Adrenal gland (tissue), 5 donors: ENCODE results near the gene ZNF705A.

Experiments
- POLR2A ChIP-seq, 2 donors: fragments of 450-650 bp; IDR thresholded peaks; one replicate each; pipeline ENCODE4 v1.6.1; 2017; ENCODE audit warnings: antibody characterized with exemption in 2 of 2, mild to moderate bottlenecking in 2 of 2, moderate library complexity in 1 of 2
- TF ChIP-seq, protein P1 (sequence below), 6 experiments: fragments of 450-650 bp in 4 of 6; fragments of 200-600 bp in 2 of 6; sonication (generic) in 1 of 6; IDR thresholded peaks; 1 replicate in 5 of 6; 2 replicates in 1 of 6; pipeline versions ENCODE4 v1.5.1 to v1.8.0; 2016 to 2021; ENCODE audit warnings: antibody characterized with exemption in 6 of 6, mild to moderate bottlenecking in 2 of 6, moderate library complexity in 1 of 6
- donor health status: DM: no; HTN: no; CAD: no.

DNA sequence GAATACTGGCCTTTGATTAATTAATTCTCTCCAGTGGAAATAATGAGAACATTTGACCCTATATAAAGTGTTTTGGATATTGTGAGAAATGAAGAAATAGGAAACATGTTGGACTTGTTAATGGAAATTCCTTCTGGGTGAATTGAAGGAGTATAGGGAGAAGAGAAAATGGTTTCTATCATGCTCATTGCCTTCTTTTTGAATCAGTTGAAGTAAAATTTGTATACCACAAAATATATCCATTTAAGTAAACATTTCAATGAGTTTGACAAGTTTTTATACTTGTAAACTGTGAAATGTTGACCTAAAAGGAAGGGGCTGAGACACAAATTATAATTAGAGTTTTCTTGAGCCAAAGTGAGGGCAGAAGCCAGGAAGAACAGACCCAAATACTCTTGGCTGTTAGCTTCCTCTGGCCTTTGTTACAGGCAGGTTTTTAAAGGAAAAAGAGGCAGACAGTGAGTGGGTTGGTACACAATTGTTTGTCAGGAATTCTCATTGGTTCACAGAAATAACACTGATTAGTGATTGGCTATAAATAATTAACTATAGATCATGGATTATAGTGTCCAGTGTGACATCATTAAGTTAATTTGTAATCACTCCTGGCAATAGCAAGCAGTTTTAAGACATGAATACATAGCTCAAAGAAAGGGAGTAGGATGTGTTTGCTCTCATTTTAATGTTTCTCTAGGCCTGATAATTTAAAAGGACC, 826 bp downstream of the ZNF705A start:
- TF ChIP-seq, protein P1, sequence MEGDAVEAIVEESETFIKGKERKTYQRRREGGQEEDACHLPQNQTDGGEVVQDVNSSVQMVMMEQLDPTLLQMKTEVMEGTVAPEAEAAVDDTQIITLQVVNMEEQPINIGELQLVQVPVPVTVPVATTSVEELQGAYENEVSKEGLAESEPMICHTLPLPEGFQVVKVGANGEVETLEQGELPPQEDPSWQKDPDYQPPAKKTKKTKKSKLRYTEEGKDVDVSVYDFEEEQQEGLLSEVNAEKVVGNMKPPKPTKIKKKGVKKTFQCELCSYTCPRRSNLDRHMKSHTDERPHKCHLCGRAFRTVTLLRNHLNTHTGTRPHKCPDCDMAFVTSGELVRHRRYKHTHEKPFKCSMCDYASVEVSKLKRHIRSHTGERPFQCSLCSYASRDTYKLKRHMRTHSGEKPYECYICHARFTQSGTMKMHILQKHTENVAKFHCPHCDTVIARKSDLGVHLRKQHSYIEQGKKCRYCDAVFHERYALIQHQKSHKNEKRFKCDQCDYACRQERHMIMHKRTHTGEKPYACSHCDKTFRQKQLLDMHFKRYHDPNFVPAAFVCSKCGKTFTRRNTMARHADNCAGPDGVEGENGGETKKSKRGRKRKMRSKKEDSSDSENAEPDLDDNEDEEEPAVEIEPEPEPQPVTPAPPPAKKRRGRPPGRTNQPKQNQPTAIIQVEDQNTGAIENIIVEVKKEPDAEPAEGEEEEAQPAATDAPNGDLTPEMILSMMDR (IDR thresholded peaks at IDR 0.05) = no peak
- no peak for TF ChIP-seq POLR2A (IDR thresholded peaks at IDR 0.05)
